Nephron (organoid): ENCODE results near the gene PDSS2.

Experiments
- H3K27ac Mint-ChIP-seq, 3 experiments: 2 replicates each; pipeline ENCODE4 v1.8.0; 2020; ENCODE audit warnings: mixed read lengths in 3 of 3, mild to moderate bottlenecking in 2 of 3, moderate library complexity in 1 of 3
- H3K27me3 Mint-ChIP-seq: 2 replicates; pipeline ENCODE4 v1.8.0; 2021; ENCODE audit warnings: low read depth, mild to moderate bottlenecking, moderate library complexity, mixed read lengths
- H3K36me3 Mint-ChIP-seq: 2 replicates; pipeline ENCODE4 v1.8.0; 2020; ENCODE audit warnings: low read depth, mixed read lengths
- H3K4me1 Mint-ChIP-seq: 2 replicates; pipeline ENCODE4 v1.8.0; 2020; ENCODE audit warnings: mixed read lengths
- H3K4me3 Mint-ChIP-seq, 3 experiments: 2 replicates each; pipeline ENCODE4 v1.8.0; 2020; ENCODE audit warnings: mild to moderate bottlenecking in 3 of 3, mixed read lengths in 3 of 3, moderate library complexity in 2 of 3
- H3K9me3 Mint-ChIP-seq: 2 replicates; pipeline ENCODE4 v1.8.0; 2020; ENCODE audit warnings: mixed read lengths
- CTCF ChIP-seq, 3 experiments: fragments of 200-600 bp; sonication (generic); IDR thresholded peaks; one replicate each; pipeline ENCODE4 v1.5.0; 2021; ENCODE audit warnings: antibody characterized with exemption in 3 of 3; ENCODE audit not compliant: unreplicated experiment in 3 of 3

The PDSS2 gene

DNA sequence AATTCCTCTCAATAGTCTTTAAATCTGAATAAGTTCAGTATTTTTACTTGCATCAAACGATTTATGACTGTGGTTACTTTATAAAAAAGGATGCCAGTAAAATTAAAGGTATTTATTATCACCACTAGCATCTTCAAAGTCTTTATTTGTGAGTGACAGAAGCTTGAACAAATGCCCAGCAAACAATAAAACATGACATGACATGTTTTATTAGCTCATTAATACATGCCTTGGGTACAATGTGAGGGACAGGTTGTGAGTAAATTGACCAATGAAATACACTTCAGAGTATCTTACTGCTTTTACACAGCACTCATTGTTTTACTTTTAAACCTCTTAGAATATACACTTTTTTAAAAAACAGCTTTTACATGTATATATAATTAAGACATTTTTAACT lies 230.6 kb downstream of the PDSS2 start:
- TF ChIP-seq CTCF (IDR thresholded peaks at IDR 0.05; ENCODE audit: unreplicated experiment in 3 of 3), result no peak
- H3K27me3 Mint-ChIP-seq, result no peaks in the 10 kb centered on the region
- no peaks in the 10 kb centered on the region for H3K36me3 Mint-ChIP-seq
- H3K4me1 Mint-ChIP-seq, result no peaks in the 10 kb centered on the region
- no peaks in the 10 kb centered on the region for H3K9me3 Mint-ChIP-seq
- no peak overlapping the region for H3K27ac Mint-ChIP-seq
- no peak overlapping the region for H3K4me3 Mint-ChIP-seq

DNA sequence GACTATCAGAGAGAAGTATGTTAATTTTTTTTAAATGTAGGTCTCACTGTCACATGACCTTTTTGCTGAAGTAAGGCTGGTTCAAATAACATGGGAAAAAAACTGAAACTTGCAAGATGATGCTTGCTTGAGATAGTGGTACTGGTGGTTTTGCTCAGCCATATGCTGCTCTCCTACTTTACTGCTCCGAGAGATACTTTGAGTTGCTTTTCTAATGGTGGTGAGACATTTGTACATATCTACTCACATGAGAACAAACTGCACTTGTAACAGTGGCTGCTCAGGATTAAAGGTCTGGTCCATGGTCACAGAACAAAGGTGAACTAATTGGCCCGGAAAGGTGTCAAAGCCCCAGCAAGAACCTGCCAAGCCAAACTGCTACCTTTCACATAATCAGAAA lies 237.8 kb downstream of the PDSS2 start:
- TF ChIP-seq CTCF (IDR thresholded peaks at IDR 0.05; ENCODE audit: unreplicated experiment in 3 of 3), result no peak
- H3K27ac Mint-ChIP-seq, result no peak overlapping the region
- H3K36me3 Mint-ChIP-seq, result no peaks in the 10 kb centered on the region
- H3K27me3 Mint-ChIP-seq, result no peaks in the 10 kb centered on the region
- no peak overlapping the region for H3K4me3 Mint-ChIP-seq
- H3K4me1 Mint-ChIP-seq, result no peaks in the 10 kb centered on the region
- H3K9me3 Mint-ChIP-seq, result no peaks in the 10 kb centered on the region

DNA sequence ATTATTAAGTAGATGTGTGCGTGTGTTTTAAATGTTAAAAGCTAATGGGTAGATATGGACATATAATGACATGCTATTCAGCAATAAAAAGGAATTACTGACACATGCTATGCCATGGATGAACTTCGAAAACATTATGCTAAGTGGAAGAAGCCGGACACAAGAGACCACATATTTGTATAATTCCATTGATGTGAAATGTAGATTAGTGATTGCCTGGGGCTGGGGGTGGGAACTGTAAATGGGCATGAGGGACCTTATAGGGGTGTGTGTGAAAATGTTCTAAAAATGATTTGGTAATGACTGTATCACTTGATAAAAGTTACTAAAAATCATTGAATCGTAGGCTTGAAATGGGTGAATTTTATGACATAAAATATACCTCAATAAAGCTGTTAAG lies 239.5 kb downstream of the PDSS2 start:
- Mint-ChIP-seq H3K4me1 (no peaks in the 10 kb centered on the region), H3K27ac (no peak overlapping the region), H3K36me3 (no peaks in the 10 kb centered on the region), H3K27me3 (no peaks in the 10 kb centered on the region), H3K9me3 (no peaks in the 10 kb centered on the region), H3K4me3 (no peak overlapping the region)
- TF ChIP-seq CTCF (IDR thresholded peaks at IDR 0.05; ENCODE audit: unreplicated experiment in 3 of 3), result no peak

GRCh38 chr6:107218142-107218541 lies 241.2 kb downstream of the PDSS2 start:
- no peak for TF ChIP-seq CTCF (IDR thresholded peaks at IDR 0.05; ENCODE audit: unreplicated experiment in 3 of 3)
- Mint-ChIP-seq H3K27ac (peak overlapping the region in 1 of 3 experiments; percentile 64), H3K4me3 (no peak overlapping the region), H3K9me3 (no peaks in the 10 kb centered on the region), H3K36me3 (no peaks in the 10 kb centered on the region), H3K27me3 (no peaks in the 10 kb centered on the region), H3K4me1 (no peaks in the 10 kb centered on the region)

DNA sequence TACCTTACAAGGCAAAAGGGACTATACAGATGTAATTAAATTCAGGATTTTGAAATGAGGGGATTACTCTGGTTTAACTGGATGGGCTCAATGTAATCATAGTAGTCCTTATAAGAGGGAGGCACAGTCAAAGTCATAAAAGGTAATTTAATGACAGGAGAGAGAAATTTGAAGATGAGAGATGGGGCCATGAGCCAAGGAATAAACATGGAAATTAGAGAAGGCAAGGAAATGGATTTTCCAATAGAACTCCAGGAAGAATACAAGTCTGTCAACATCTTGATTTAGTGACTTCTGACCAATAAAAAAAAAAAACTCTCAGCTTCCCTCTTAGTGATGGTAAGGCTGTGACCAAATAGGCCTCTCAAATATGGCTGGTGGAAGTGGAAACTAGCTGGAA lies 242.1 kb downstream of the PDSS2 start:
- H3K4me3 Mint-ChIP-seq, result no peak overlapping the region
- no peak for TF ChIP-seq CTCF (IDR thresholded peaks at IDR 0.05; ENCODE audit: unreplicated experiment in 3 of 3)
- peak overlapping the region in 1 of 3 experiments; percentile 64 for H3K27ac Mint-ChIP-seq
- H3K27me3 Mint-ChIP-seq, result no peaks in the 10 kb centered on the region
- H3K4me1 Mint-ChIP-seq, result no peaks in the 10 kb centered on the region
- no peaks in the 10 kb centered on the region for H3K36me3 Mint-ChIP-seq
- H3K9me3 Mint-ChIP-seq, result no peaks in the 10 kb centered on the region

DNA sequence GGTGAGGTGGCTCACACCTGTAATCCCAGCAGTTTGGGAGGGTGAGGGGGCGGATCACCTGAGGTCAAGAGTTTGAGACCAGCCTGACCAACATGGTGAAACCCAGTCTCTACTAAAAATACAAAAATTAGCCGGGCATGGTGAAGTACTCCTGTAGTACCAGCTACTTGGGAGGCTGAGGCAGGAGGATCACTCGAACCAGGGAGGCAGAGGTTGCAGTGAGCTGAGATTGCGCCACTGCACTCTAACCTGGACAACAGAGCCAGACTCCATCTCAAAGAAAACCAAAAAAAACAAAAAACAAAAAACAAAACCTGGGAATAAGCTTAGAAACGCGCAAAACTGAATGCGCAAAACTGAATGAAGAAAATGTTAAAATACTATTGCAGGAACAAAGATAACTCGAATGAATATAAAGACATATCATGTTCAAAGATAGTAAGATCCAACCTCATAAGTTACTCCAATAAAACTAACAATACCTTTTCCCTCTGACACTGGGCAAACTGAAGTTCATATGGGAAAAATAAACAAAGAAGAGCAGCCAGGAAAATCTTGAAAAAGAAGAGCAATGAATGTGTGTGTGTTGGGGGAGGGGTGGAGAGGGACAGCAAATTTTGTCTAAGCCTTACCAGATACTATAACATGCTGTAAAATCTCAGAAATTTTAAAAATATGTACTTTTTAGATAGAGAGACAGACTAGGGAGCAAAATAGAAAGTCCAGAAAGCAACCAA lies 243.0 kb downstream of the PDSS2 start:
- Mint-ChIP-seq H3K36me3 (no peaks in the 10 kb centered on the region), H3K9me3 (no peaks in the 10 kb centered on the region), H3K4me3 (no peak overlapping the region), H3K27me3 (no peaks in the 10 kb centered on the region), H3K27ac (no peak overlapping the region), H3K4me1 (no peaks in the 10 kb centered on the region)
- no peak for TF ChIP-seq CTCF (IDR thresholded peaks at IDR 0.05; ENCODE audit: unreplicated experiment in 3 of 3)
